PC-3 (cell line): ENCODE results near the gene ZNF576.

Experiments used
- EZH2 ChIP-seq: fragments of 300-600 bp; sonication (generic); IDR thresholded peaks from one replicate; pipeline ENCODE4 v1.6.1; 2017; ENCODE audit warnings: antibody characterized with exemption, mild to moderate bottlenecking, low read length; ENCODE audit not compliant: unreplicated experiment
- TF ChIP-seq, protein P1 (sequence below): fragments of 300-600 bp; sonication (generic); conservative IDR thresholded peaks from 2 replicates; pipeline ENCODE4 v1.5.1; 2017; ENCODE audit warnings: antibody characterized with exemption, low read depth, mild to moderate bottlenecking, low read length

DNA sequence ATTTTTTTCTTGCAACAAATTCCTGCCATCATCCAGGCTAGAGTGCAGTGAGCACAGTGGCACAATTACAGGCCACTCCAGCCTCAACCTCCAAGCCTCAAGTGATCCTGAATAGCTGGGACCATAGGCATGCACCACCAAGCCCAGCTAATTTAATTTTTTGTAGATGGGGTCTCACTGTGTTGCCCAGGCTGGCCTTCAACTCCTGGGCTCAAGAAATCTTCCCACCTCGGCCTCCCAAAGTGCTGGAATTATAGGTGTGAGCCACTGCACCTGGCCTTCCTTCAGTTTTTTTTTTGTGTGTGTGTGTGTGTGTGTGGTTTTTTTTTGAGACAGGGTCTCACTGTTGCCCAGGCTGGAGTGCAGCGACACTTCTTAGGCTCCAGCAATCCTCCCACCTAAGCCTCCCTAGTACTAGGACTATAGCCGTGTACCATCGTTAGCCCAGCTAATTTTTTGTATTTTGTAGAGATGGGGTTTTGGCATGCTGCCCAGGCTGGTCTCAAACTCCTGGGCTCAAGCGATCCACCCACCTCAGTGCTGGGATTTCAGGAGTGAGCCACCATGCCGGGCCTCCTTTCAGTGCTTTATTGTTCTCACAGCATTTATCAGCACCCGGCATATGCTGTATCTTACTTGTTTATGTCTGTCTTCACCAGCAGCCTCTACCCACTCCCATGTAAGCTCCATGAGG lies 9.6 kb downstream of the ZNF576 start:
- TF ChIP-seq, protein P1, sequence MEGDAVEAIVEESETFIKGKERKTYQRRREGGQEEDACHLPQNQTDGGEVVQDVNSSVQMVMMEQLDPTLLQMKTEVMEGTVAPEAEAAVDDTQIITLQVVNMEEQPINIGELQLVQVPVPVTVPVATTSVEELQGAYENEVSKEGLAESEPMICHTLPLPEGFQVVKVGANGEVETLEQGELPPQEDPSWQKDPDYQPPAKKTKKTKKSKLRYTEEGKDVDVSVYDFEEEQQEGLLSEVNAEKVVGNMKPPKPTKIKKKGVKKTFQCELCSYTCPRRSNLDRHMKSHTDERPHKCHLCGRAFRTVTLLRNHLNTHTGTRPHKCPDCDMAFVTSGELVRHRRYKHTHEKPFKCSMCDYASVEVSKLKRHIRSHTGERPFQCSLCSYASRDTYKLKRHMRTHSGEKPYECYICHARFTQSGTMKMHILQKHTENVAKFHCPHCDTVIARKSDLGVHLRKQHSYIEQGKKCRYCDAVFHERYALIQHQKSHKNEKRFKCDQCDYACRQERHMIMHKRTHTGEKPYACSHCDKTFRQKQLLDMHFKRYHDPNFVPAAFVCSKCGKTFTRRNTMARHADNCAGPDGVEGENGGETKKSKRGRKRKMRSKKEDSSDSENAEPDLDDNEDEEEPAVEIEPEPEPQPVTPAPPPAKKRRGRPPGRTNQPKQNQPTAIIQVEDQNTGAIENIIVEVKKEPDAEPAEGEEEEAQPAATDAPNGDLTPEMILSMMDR: no peak
- TF ChIP-seq EZH2: no peak
